HK-2 (cell line): ENCODE results near the gene APCDD1L.
"Not testable (repeated sequence)": the region's sequence is repeated elsewhere in the genome, so short reads cannot be mapped to it uniquely, and the experiment has no call there.

Source experiments
- DNase-seq: peaks from one replicate; pipeline ENCODE4 v3.0.0-alpha.2; 2018; ENCODE audit not compliant: unreplicated experiment

The APCDD1L gene

GRCh38 chr20:58416057-58416456 is 99.1 kb downstream of the APCDD1L start:
- no peak for DNase-seq

GRCh38 chr20:58414786-58415185 is 100.4 kb downstream of the APCDD1L start:
- not testable (repeated sequence) for DNase-seq

GRCh38 chr20:58414216-58414615 is 101.0 kb downstream of the APCDD1L start:
- not testable (repeated sequence) for DNase-seq
